Stimulated activated CD4-positive, alpha-beta T cell treated with anti-CD3 and anti-CD28 coated beads, Interleukin-4, amount 100 ng/mL, for 24 hours (primary cell): ENCODE data around the gene OR4C13.
A peak's percentile ranks its signal among the peaks of the same experiment; 100 is the strongest.
"Not testable (repeated sequence)": the region's sequence is repeated elsewhere in the genome, so short reads cannot be mapped to it uniquely, and the experiment has no call there.

ENCODE experiments used
- DNase-seq: peaks from one replicate; pipeline ENCODE4 v3.0.0-alpha.2; 2020

Gene OR4C13

DNA sequence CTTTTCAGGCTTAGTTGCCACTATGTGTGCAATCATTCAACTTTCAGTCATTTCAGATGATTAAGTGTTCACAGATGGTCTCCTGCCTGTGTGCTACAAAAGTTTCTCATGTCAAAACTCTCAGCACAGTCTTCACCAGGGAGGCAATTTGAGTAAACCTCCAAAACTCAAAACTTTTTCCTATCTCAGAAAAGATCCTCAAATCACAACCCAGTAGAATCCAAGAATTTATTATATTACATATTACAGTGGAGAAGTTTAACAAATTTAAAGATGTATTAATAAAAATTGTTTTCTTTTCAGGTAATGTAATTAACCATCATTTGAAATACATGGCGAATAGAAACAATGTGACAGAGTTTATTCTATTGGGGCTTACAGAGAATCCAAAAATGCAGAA, at the start of gene OR4C13:
TSS of gene OR4C13 (plus strand) at position 301 of the 400 bp plus-strand sequence. CDS start at position 333, 32 bp downstream.
- no peak for DNase-seq

DNA sequence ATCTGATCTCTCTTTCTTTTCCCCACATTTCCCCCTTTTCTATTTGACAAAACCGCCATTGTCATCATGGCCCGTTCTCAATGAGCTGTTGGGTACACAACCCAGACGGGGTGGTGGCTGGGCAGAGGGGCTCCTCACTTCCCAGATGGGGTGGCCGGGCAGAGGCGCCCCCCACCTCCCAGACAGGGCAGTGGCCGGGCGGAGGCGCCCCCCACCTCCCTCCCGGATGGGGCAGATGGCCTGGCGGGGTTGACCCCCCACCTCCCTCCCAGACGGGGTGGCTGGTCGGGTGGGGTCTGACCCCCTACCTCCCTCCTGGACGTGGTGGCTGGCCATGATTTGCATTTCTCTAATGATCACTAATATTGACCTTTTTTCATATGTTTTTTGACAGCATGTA, 40.7 kb upstream of the OR4C13 start:
- not testable (repeated sequence) for DNase-seq

DNA sequence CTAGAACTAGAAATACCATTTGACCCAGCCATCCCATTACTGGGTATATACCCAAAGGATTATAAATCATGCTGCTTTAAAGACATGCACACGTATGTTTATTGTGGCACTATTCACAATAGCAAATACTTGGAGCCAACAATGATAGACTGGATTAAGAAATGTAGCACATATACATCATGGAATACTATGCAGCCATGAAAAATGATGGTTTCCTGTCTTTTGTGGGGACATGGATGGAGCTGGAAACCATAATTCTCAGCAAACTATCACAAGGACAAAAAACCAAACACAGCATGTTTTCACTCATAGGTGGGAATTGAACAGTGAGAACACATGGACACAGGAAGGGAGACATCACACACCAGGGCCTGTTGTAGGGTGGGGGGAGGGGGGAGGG, 3.5 kb upstream of the OR4C13 start:
- DNase-seq: not testable (repeated sequence)

DNA sequence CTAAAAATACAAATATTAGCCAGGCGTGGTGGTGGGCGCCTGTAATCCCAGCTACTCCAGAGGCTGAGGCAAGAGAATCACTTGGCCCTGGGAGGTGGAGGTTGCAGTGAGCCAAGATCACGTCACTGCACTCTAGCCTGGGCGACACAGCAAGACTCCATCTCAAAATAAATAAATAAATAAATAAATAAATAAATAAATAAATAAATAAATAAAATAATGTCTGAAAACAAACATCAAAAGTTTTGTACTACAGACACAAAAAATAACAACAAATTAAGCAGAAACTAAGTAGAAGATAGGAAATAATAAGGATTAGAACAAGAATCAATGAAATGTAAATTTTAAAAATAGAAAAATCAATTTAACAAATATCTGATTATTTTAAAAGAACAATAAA, 21.2 kb downstream of the OR4C13 start:
- DNase-seq: not testable (repeated sequence)

DNA sequence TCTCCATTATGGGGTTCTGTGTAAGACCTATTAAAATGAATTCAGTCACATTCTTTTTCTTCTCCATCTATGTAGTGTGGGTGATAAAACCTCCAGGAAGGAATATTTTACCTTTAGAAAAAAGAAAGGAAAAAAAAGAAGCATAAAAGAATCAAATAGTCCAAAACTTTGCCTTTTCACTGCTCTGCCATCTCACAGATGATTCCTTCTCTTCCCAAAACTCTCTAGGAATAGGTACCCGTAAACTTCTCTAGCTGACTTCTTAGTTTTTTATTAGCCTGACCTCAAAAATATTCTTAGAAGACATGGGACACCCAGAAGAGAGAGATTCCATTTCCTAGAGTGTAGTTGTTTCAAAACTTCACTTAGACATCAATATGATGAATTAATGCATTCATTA, 30.2 kb downstream of the OR4C13 start, which contains the start of gene OR4C12:
TSS of gene OR4C12 (minus strand) at position 101 of the 400 bp plus-strand sequence. CDS start at position 67, 34 bp downstream.
- not testable (repeated sequence) for DNase-seq

DNA sequence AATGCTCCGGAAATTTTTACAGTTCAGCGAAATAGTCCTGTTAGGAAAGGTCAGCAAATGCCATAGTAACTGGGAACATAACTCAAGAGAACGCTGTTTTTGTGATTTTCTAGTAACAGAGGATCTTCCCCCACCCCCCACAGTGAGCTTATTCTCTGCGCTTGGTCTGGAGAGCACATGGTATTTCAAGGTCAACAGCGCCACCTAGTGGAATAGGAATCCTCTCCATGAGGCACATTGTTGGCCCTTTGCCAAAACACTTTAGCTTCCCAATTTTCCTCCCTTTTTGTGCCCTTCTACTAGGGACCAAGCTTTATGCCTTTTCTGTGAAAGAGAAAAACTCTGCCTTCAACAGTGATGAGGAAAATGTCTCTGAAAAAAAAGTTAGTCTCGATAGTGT, 43.4 kb downstream of the OR4C13 start:
- DNase-seq: peak; percentile 23
